ENCODE measurements around the gene PACSIN3.

DNA sequence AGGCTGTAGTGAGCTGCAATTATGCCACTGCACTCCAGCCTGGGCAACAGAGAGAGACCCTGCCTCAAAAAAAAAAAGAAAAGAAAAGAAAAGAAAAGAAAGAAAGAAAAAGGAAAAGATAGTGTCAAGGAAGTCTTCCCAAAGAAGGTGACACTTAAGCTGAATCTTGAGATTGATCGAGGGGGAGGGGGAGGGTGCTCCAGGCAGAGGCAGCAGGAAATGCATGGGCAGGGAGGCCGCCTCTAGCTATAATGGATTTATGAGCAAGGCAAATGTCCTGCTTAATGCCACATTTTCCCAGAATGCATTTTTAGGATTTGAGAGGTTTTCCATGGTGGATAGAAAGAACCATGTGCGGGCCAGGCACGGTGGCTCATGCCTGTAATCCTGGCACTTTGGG lies 14.8 kb upstream of the PACSIN3 start:
- TF ChIP-seq POLR2A (IDR thresholded peaks at IDR 0.05) (no peak), CTCF (IDR thresholded peaks at IDR 0.05) (no peak)
